Measurements from ENCODE around the gene CFAP126. TPM values are rescaled to one million over a fixed set of nuclear protein-coding genes. Genes with fewer than 3 reads are reported as not detected.
"Not testable (repeated sequence)": the region's sequence is repeated elsewhere in the genome, so short reads cannot be mapped to it uniquely, and the experiment has no call there.

CFAP126 gene
- total and polyA plus RNA-seq, 8 donors, result not detected

DNA sequence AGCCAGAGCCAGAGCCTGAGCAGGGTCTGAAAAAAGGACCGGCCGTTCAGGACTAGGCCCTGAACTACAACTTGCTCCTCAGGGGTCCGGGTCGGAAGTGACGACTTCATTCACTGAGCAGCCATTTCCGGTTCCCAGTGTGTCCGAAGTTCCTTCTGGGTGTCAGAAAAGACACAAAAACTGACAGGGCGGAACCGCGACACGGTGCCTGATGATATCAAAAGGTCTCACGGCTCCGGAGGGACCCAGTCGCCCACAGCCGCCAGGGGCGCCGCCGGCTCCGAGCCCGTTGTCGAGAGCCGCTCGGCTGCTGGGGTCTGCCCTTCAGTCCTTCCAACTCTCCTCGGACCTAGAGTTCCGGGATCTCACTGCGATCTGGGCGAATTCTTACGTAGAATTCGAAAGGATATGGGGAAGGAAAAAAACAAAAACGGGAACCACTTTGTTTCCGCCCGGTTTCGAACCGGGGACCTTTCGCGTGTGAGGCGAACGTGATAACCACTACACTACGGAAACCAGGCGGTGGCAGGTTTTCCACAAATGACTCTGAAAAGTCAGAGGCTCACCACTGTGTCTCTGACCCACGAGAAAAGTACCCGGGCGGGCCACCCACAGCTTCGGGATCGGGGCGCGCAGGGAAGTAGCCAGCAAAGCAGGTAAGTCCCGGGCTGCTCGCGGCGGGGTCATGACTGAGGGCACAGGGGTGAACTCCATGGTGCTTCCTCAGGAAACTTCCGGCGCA is 31.8 kb upstream of the CFAP126 start:
- Histone ChIP-seq H3K36me3 (no peaks in the 10 kb centered on the region), H3K4me3 (peak overlapping the region; percentile 60 to 73 (median 72)), H3K27ac (peak overlapping the region; percentile 98 to 100 (median 100)), H3K27me3 (no peaks in the 10 kb centered on the region), H3K4me1 (peaks cover 5 to 33% (median 17%) of the 10 kb centered on the region in 4 donors), H3K9me3 (no peaks in the 10 kb centered on the region)
- TF ChIP-seq POLR2AphosphoS5 (IDR thresholded peaks at IDR 0.05) (peak; percentile 50 to 59 (median 53)), CTCF (IDR thresholded peaks at IDR 0.05) (peak in 5 of 7 experiments; percentile 8 to 54 (median 25)), EP300 (IDR thresholded peaks at IDR 0.05) (no peak), POLR2A (IDR thresholded peaks at IDR 0.05) (peak in 1 of 4 donors; percentile 28)
- peak; percentile 90 to 97 for DNase-seq
- intact Hi-C loops (cut with DNase I; ENCODE audit: low total_unique reads), result no loop called here
- WGBS, 5 donors, result 0% methylated on average over 33 to 53 of the region's 53 CpGs

- intact Hi-C loops (cut with DNase I; ENCODE audit: low total_unique reads), result no loop called here
- H3K27ac ChIP-seq, result peak overlapping the region; percentile 98 to 100 (median 100)
- H3K36me3 ChIP-seq, result no peaks in the 10 kb centered on the region
- TF ChIP-seq CTCF (IDR thresholded peaks at IDR 0.05) (no peak), POLR2AphosphoS5 (IDR thresholded peaks at IDR 0.05) (no peak), EP300 (IDR thresholded peaks at IDR 0.05) (no peak), POLR2A (IDR thresholded peaks at IDR 0.05) (no peak)
- H3K4me1 ChIP-seq, result peaks cover 5 to 33% (median 17%) of the 10 kb centered on the region in 4 donors
- 1 to 7% (median 3%) methylated on average over 17 of the region's 17 CpGs for WGBS, 5 donors
- no peak for DNase-seq
- H3K27me3 ChIP-seq, result no peaks in the 10 kb centered on the region
- H3K4me3 ChIP-seq, result peak overlapping the region; percentile 60 to 73 (median 72)
- no peaks in the 10 kb centered on the region for H3K9me3 ChIP-seq
Observed at GRCh38 chr1:161398900-161399256, 31.2 kb upstream of the CFAP126 start.

DNA sequence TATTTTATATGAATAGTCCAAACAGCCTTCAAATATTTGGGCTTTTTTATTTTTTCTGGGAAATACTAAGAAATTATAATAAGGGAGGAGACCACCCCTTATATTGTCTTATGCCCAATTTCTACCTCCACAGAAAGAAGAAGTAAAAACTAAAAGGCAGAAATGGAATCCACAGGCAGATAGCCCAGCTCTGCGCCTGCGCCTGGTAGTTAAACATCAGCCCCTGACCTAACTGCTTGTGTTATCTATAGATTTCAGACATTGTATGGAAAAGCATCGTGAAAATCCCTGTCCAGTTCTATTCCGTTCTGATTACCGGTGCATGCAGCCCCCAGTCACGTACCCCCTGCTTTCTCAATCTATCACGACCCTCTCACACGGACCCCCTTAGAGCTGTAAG is 29.4 kb upstream of the CFAP126 start:
- H3K36me3 ChIP-seq; intact Hi-C loops (cut with DNase I; ENCODE audit: low total_unique reads); H3K9me3 ChIP-seq; DNase-seq; H3K27ac ChIP-seq; H3K27me3 ChIP-seq; H3K4me3 ChIP-seq: not testable (repeated sequence)
- peaks cover 5 to 29% (median 17%) of the 10 kb centered on the region in 4 donors for H3K4me1 ChIP-seq
- 93 to 98% (median 94%) methylated on average over 8 of the region's 8 CpGs for WGBS, 5 donors

DNA sequence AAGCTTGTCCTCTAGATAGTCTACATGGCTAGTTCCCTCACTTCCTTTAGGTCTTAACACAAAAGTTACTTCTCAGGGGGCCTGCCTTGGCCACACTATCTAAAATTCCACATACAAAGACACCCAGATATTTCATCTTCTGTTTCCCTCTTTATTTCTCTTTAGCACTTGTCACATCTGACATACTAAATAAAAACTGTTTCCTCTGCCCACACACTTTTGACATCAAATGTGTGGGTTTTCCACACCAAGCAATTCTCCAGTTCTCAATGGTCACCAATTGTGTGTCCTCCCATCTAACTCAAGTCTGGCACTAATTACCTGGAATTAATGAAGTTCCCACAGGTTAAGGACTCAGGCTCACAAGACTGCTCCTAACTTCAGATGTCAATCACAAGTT is 25.5 kb upstream of the CFAP126 start:
- H3K4me1 ChIP-seq, result peaks cover 0 to 21% (median 10%) of the 10 kb centered on the region in 4 donors
- no peaks in the 10 kb centered on the region for H3K36me3 ChIP-seq
- no peak overlapping the region for H3K4me3 ChIP-seq
- no peaks in the 10 kb centered on the region for H3K27me3 ChIP-seq
- TF ChIP-seq POLR2A (IDR thresholded peaks at IDR 0.05) (no peak), POLR2AphosphoS5 (IDR thresholded peaks at IDR 0.05) (no peak), CTCF (IDR thresholded peaks at IDR 0.05) (no peak), EP300 (IDR thresholded peaks at IDR 0.05) (no peak)
- no peak for DNase-seq
- no peak overlapping the region for H3K27ac ChIP-seq
- no peaks in the 10 kb centered on the region for H3K9me3 ChIP-seq
- intact Hi-C loops (cut with DNase I; ENCODE audit: low total_unique reads), result no loop called here

DNA sequence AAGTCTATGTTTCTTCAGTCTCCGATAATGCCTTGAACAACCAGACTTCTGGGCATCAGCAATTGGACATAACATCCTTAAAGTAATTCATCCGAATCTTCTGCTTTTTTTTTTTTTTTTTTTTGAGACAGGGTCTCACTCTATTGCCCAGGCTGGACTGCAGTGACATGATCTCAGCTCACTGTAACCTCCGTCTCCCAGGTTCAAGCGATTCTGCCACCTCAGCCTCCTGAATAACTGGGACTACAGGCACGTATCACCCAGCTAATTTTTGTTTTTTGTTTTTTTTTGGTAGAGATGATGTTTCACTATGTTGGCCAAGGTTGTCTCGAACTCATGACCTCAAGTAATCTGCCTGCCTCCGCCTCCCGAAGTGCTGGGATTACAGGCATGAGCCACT is 23.9 kb upstream of the CFAP126 start:
- Histone ChIP-seq H3K4me1 (peaks cover 0 to 15% (median 9%) of the 10 kb centered on the region in 4 donors), H3K36me3 (no peaks in the 10 kb centered on the region), H3K4me3 (no peak overlapping the region), H3K27me3 (no peaks in the 10 kb centered on the region), H3K27ac (no peak overlapping the region), H3K9me3 (no peaks in the 10 kb centered on the region)
- no peak for TF ChIP-seq POLR2AphosphoS5 (IDR thresholded peaks at IDR 0.05)
- TF ChIP-seq POLR2A (IDR thresholded peaks at IDR 0.05), result no peak
- TF ChIP-seq CTCF (IDR thresholded peaks at IDR 0.05), result no peak
- TF ChIP-seq EP300 (IDR thresholded peaks at IDR 0.05), result no peak
- WGBS, 5 donors, result 92 to 95% (median 95%) methylated on average over 8 of the region's 8 CpGs
- DNase-seq, result no peak
- intact Hi-C loops (cut with DNase I; ENCODE audit: low total_unique reads), result no loop called here

GRCh38 chr1:161391136-161391535 is 23.5 kb upstream of the CFAP126 start:
- H3K36me3 ChIP-seq; intact Hi-C loops (cut with DNase I; ENCODE audit: low total_unique reads); H3K9me3 ChIP-seq; H3K27ac ChIP-seq; H3K4me3 ChIP-seq; H3K27me3 ChIP-seq; DNase-seq: not testable (repeated sequence)
- 91 to 96% (median 96%) methylated on average over 7 of the region's 7 CpGs for WGBS, 5 donors
- H3K4me1 ChIP-seq, result peaks cover 0 to 15% (median 9%) of the 10 kb centered on the region in 4 donors
